NB4 (cell line): Measurements from ENCODE around the gene AVEN.

Experiments used
- DNase-seq: peaks from one replicate; pipeline ENCODE4 v3.0.0; 2010; ENCODE audit warnings: low read depth
- H3K4me3 ChIP-seq: one replicate; pipeline ENCODE4 v1.5.1; 2011; ENCODE audit warnings: mild to moderate bottlenecking, low read depth, low read length, moderate library complexity
- MYC ChIP-seq: IDR thresholded peaks from 2 replicates; pipeline ENCODE4 v1.6.1; 2011; ENCODE audit warnings: low read depth, low read length
- POLR2A ChIP-seq: IDR thresholded peaks from 2 replicates; pipeline ENCODE4 v1.6.1; 2011; ENCODE audit warnings: mild to moderate bottlenecking; ENCODE audit not compliant: insufficient read length; ENCODE audit errors: extremely low read depth
- TF ChIP-seq, protein P1 (sequence below): IDR thresholded peaks from 2 replicates; pipeline ENCODE4 v1.6.1; 2011; ENCODE audit warnings: low read depth, low read length
- TF ChIP-seq, protein P2 (sequence below): IDR thresholded peaks from one replicate; pipeline ENCODE4 v1.5.1; 2012; ENCODE audit warnings: low read depth, low read length

Gene AVEN

DNA sequence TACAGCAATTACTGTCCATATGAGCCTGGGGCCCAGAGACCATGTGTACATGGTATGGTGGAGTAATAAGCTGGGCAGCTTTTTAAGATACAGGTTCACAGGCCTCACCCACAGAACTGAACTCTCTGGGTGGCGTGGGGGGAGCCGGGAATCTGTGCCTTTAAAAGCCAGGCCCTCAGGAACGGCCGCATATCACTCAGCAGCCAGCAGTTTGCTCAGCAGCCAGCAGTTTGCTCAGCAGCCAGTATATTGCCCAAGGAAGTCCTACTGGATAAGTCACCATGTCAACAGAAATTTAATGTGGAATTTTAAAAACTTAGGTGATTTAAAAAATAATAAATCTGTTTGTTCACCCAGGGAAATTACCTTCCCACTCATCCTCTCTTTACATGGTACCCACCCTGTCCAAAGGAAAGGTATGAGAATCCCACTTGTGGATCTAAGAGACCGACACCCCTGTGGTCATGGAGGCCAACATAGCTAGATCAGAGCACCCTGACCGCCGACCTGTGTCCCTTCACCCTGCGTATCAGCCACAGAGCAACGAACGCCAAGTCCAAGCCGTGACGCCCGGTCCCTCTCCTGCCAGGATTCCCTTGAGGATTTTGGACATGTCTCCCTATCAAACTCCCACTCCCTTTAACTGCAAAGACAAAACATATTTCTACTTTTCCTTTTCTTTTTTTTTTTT is 166.4 kb downstream of the AVEN start:
- no peak overlapping the region for H3K4me3 ChIP-seq
- TF ChIP-seq POLR2A (no peak), MYC (no peak)
- TF ChIP-seq, protein P1, sequence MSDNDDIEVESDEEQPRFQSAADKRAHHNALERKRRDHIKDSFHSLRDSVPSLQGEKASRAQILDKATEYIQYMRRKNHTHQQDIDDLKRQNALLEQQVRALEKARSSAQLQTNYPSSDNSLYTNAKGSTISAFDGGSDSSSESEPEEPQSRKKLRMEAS = no peak
- TF ChIP-seq, protein P2, sequence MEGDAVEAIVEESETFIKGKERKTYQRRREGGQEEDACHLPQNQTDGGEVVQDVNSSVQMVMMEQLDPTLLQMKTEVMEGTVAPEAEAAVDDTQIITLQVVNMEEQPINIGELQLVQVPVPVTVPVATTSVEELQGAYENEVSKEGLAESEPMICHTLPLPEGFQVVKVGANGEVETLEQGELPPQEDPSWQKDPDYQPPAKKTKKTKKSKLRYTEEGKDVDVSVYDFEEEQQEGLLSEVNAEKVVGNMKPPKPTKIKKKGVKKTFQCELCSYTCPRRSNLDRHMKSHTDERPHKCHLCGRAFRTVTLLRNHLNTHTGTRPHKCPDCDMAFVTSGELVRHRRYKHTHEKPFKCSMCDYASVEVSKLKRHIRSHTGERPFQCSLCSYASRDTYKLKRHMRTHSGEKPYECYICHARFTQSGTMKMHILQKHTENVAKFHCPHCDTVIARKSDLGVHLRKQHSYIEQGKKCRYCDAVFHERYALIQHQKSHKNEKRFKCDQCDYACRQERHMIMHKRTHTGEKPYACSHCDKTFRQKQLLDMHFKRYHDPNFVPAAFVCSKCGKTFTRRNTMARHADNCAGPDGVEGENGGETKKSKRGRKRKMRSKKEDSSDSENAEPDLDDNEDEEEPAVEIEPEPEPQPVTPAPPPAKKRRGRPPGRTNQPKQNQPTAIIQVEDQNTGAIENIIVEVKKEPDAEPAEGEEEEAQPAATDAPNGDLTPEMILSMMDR = no peak
- DNase-seq = no peak

DNA sequence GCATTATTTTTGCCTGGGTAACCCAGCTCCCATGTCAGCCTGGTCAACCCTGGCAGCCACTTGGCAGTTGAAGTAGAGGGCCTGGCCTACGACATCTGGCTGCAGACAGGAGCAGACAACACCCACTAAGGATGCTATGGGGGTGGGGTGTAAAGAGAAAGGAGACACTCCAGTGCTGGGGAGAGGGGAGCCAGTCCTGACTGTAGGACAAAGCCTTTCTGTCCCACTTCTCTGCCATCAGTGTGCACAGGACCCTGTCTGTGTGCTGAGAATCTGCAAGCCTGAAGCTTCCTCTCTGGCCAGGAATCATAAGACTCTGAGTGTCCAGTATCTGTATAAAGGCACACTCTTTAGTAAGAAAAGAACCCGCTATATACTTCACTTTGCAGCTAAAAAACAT is 167.0 kb downstream of the AVEN start:
- H3K4me3 ChIP-seq = no peak overlapping the region
- TF ChIP-seq MYC (no peak), POLR2A (no peak)
- TF ChIP-seq, protein P1 = no peak
- TF ChIP-seq, protein P2 = no peak
- DNase-seq = no peak

DNA sequence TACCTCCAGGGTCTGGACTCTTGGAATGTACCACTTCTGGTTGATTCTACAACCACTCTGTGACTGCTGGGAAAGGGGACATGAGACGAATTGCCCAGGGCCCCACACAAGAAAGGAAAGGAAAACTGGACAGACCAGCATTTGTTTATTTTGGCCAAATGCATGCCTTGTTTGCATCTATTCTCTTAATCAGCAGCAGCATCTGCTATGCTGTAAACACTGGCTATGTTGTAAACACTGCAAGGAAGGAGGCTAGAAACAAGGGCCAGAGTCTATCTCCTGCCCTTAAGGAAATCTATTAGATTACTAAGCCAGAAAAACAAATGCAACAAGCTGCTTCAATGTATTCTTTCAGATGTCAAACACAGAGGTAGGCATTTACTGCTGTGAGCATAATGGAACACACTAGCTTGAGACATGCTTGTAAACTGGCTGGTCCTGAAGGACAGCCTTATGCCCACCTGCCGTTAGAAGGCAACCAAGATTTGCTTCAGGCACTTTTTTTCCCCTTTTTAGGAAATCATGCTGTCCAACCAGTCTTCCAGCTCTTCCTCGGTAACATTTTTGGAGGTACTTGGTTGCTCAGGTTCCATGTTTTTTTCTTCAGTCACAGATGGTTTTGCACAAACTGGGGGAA is 172.8 kb downstream of the AVEN start:
- no peak for DNase-seq
- TF ChIP-seq, protein P1 = no peak
- TF ChIP-seq POLR2A (no peak), MYC (no peak)
- TF ChIP-seq, protein P2 = no peak
- no peak overlapping the region for H3K4me3 ChIP-seq

- TF ChIP-seq POLR2A (no peak), MYC (no peak)
- TF ChIP-seq, protein P1 = no peak
- TF ChIP-seq, protein P2 = no peak
- DNase-seq = no peak
- no peak overlapping the region for H3K4me3 ChIP-seq
Measured at GRCh38 chr15:33865416-33865815, 173.6 kb downstream of the AVEN start.

- no peak for TF ChIP-seq POLR2A
- no peak for TF ChIP-seq MYC
- TF ChIP-seq, protein P1 = no peak
- TF ChIP-seq, protein P2 = no peak
Measured at GRCh38 chr15:33864360-33865075, 174.5 kb downstream of the AVEN start.

More at GRCh38 chr15:33864360-33865075, 174.5 kb downstream of the AVEN start:
- DNase-seq = no peak
- no peak overlapping the region for H3K4me3 ChIP-seq
